Upper lobe of left lung (tissue), 6 donors: ENCODE measurements around the gene SETD2. TPM values are rescaled to one million over a fixed set of nuclear protein-coding genes. Genes with fewer than 3 reads are reported as not detected.

Source experiments
- ATAC-seq, 2 donors: fragments of 200-7000 bp; cut with Tn5 transposase; one replicate each; pipeline ENCODE4 v1.9.1; 2022; ENCODE audit warnings: mild to moderate bottlenecking in 2 of 2, moderate library complexity in 2 of 2; ENCODE audit not compliant: low FRiP score in 2 of 2
- DNase-seq, 2 donors: peaks; one replicate each; pipeline ENCODE4 v3.0.0-alpha.2; 2019 to 2020
- H3K27ac ChIP-seq, 4 donors: fragments of 200-600 bp; sonication (generic); one replicate each; pipeline ENCODE4 v1.5.1; 2016 to 2019
- H3K27me3 ChIP-seq, 4 donors: fragments of 200-600 bp; sonication (generic); one replicate each; pipeline ENCODE4 v1.5.1; 2017 to 2019
- H3K36me3 ChIP-seq, 4 donors: fragments of 200-600 bp; sonication (generic); one replicate each; pipeline ENCODE4 v1.5.1; 2016 to 2019
- H3K4me1 ChIP-seq, 4 donors: fragments of 200-600 bp; sonication (generic); one replicate each; pipeline ENCODE4 v1.5.1; 2018 to 2019
- H3K4me3 ChIP-seq, 4 donors: fragments of 200-600 bp; sonication (generic); one replicate each; pipeline ENCODE4 v1.5.1; 2017 to 2019; ENCODE audit warnings: mild to moderate bottlenecking in 2 of 4, moderate library complexity in 1 of 4
- H3K9me3 ChIP-seq, 4 donors: fragments of 200-600 bp; sonication (generic); one replicate each; pipeline ENCODE4 v1.5.1; 2018 to 2019
- EP300 ChIP-seq, 4 donors: sonication (generic); formaldehyde crosslinking; IDR thresholded peaks; one replicate each; pipeline ENCODE4 v1.5.1; 2017; ENCODE audit warnings: antibody characterized with exemption in 4 of 4, control low read depth in 2 of 4
- POLR2A ChIP-seq, 4 donors: fragments of 450-650 bp; IDR thresholded peaks; one replicate each; pipeline ENCODE4 v1.5.1; 2016 to 2017; ENCODE audit warnings: antibody characterized with exemption in 4 of 4, mild to moderate bottlenecking in 2 of 4
- POLR2AphosphoS5 ChIP-seq, 2 donors: sonication (generic); formaldehyde crosslinking; IDR thresholded peaks; one replicate each; pipeline ENCODE4 v1.5.1; 2017; ENCODE audit warnings: antibody characterized with exemption in 2 of 2
- WGBS, 2 donors: methylation state at CpG; one replicate each; pipeline ENCODE4 v1.1.5; 2017 to 2018; 5-methylcytosine and 5-hydroxymethylcytosine counted together
- total RNA-seq, 6 donors: library from RNA; depleted of rRNA in 4 of 6; stranded (reverse); fragments of >200 nt in 4 of 6; gene quantifications; one replicate each; pipeline versions ENCODE4 v1.1.0 to v1.2.1, GENCODE V29; 2016 to 2021
- TF ChIP-seq, protein P1 (sequence below), 6 experiments: fragments of 450-650 bp in 4 of 6; fragments of 200-600 bp in 2 of 6; sonication (generic) in 2 of 6; IDR thresholded peaks; one replicate each; pipeline ENCODE4 v1.5.1; 2016 to 2019; ENCODE audit warnings: antibody characterized with exemption in 6 of 6
- donor health status: DM: no; HTN: no; CAD: no; lungs with moderate emphysema.
- donor health status: DM: no; HTN: yes; CAD: no; lungs with severe emphysema.

SETD2 gene
- total RNA-seq, 6 donors from 2014 or later = 33.8 to 111 (median 53.5) TPM

DNA sequence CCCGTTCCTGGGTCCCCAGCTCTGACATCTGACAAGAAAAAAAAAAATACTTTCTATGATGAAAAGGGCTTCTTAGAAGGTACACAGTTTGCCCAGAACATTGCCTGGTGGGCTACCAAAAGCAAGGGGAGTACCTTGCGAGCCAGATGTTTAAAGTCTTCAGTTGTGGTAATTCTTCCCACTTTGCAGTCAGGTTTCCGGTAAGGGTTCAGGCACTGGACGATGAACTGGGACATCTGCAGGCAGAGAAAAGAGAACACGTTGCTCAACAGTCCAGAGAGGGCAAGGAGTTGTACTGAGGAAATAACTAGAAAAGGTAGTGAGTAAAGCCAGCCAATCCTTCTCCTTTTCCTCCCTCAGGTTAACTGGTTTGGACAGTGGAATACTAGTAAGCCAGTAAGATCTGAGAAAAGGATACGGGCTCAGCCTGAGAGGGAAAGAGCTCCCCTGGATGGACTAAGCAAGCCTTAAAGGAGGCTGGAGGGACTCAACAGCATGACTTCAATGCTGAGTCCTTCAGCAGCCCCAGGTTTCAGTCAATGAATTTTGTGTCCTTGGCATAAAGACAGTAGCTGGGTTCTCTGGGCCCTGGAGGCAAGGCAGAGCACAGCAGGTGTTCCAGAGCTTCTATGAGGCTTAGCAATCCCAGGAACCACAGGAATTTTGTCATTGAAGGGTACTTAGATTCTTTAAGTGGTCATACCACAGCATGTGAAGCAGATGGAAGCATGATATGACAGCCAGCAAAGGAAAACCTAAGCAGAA lies 146.2 kb downstream of the SETD2 start:
- TF ChIP-seq, protein P1, sequence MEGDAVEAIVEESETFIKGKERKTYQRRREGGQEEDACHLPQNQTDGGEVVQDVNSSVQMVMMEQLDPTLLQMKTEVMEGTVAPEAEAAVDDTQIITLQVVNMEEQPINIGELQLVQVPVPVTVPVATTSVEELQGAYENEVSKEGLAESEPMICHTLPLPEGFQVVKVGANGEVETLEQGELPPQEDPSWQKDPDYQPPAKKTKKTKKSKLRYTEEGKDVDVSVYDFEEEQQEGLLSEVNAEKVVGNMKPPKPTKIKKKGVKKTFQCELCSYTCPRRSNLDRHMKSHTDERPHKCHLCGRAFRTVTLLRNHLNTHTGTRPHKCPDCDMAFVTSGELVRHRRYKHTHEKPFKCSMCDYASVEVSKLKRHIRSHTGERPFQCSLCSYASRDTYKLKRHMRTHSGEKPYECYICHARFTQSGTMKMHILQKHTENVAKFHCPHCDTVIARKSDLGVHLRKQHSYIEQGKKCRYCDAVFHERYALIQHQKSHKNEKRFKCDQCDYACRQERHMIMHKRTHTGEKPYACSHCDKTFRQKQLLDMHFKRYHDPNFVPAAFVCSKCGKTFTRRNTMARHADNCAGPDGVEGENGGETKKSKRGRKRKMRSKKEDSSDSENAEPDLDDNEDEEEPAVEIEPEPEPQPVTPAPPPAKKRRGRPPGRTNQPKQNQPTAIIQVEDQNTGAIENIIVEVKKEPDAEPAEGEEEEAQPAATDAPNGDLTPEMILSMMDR (IDR thresholded peaks at IDR 0.05) = peak in 2 of 6 experiments; percentile 6 to 43
- no peak for TF ChIP-seq POLR2A (IDR thresholded peaks at IDR 0.05)
- WGBS, 2 donors = 64 to 66% methylated on average over 6 of the region's 6 CpGs
- H3K27me3 ChIP-seq = no peaks in the 10 kb centered on the region
- H3K36me3 ChIP-seq = peaks cover 0 to 58% (median 17%) of the 10 kb centered on the region in 4 donors
- ATAC-seq = peak; percentile 25 to 67
- peak in 1 of 2 donors; percentile 55 for DNase-seq
- H3K4me1 ChIP-seq = peaks cover 17 to 47% (median 34%) of the 10 kb centered on the region in 4 donors
- peak overlapping the region; percentile 50 to 71 (median 60) for H3K27ac ChIP-seq
- no peaks in the 10 kb centered on the region for H3K9me3 ChIP-seq
- no peak overlapping the region for H3K4me3 ChIP-seq

DNA sequence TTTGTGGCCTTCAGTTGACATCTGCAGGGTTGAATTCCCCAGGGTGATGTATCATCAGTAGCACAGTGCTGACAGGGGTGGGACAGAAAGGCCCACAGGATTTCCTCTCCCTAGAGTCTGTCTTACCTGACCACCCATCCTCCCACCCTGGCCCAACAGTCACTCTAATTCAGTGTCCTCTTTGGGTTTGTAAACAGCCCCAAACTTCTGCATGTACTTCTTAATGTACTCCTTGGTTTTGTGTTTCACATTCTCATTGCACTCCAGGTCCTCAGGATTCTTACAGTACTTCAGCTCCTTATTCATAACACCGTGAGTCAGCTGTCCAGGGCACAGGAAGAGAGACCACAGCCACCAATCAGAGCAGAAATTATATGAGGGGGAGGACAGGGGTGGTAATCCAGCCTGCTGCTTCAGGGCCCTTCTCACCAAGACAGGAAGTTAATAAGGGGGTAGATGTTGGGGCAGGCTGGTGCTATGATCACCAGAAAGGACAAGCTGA lies 146.9 kb downstream of the SETD2 start:
- TF ChIP-seq EP300 (IDR thresholded peaks at IDR 0.05) = no peak
- TF ChIP-seq, protein P1 (IDR thresholded peaks at IDR 0.05) = no peak
- TF ChIP-seq POLR2A (IDR thresholded peaks at IDR 0.05) = no peak
- no peak for TF ChIP-seq POLR2AphosphoS5 (IDR thresholded peaks at IDR 0.05)
- Histone ChIP-seq H3K9me3 (no peaks in the 10 kb centered on the region), H3K36me3 (peaks cover 0 to 63% (median 17%) of the 10 kb centered on the region in 4 donors), H3K27ac (peak overlapping the region; percentile 50 to 71 (median 60)), H3K4me3 (no peak overlapping the region), H3K4me1 (peaks cover 13 to 40% (median 29%) of the 10 kb centered on the region in 4 donors), H3K27me3 (no peaks in the 10 kb centered on the region)
- ATAC-seq = peak in 1 of 2 donors; percentile 75
- peak in 1 of 2 donors; percentile 48 for DNase-seq
- WGBS, 2 donors = 32 to 33% methylated on average over 1 of the region's 1 CpG

DNA sequence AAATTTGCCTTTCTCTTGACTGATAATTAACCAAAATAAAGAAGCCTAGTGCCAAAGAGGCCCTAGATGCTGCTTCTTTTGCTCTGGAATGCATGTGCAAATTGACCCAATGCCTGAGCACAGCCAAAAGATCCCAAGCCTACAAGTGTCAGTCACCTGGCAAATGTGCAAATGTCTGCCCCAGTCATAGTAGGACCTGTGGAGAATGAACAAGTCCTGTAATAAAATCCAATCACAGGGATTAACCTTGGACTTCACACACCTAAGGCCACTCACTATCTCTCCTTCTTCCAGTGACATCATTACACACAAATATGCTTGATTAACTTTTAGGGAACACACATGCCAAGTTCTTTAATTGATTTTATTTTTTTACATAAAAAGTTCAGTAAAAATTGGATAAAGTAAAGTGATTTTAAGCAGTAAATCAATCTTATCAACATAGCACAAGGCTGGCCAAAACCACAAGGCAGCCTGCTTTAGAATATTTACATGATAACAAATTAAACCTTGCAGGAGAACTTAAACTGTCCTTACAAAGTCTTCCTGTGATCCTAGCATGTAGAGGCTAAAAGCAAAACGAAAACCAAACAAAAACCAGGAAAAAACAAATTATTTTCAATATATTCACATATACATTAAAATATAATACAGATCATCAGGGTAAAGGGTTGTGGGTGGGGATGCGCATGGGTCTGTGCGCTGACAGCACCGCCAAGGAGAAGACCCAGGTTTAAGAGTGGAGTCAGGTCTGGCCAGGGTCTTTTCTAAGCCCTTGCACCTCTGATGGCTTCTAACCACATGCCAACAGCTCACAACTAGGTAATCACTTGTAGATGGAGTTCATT lies 147.6 kb downstream of the SETD2 start:
- H3K27ac ChIP-seq = peak overlapping the region in 2 of 4 donors; percentile 67 to 71
- WGBS, 2 donors = 83 to 86% methylated on average over 4 of the region's 4 CpGs
- no peak overlapping the region for H3K4me3 ChIP-seq
- no peak for ATAC-seq
- H3K9me3 ChIP-seq = no peaks in the 10 kb centered on the region
- H3K36me3 ChIP-seq = peaks cover 0 to 63% (median 17%) of the 10 kb centered on the region in 4 donors
- peaks cover 13 to 40% (median 29%) of the 10 kb centered on the region in 4 donors for H3K4me1 ChIP-seq
- no peaks in the 10 kb centered on the region for H3K27me3 ChIP-seq
- DNase-seq = no peak
- TF ChIP-seq, protein P1 (IDR thresholded peaks at IDR 0.05) = no peak
- TF ChIP-seq POLR2A (IDR thresholded peaks at IDR 0.05) = no peak
- TF ChIP-seq EP300 (IDR thresholded peaks at IDR 0.05) = no peak
- TF ChIP-seq POLR2AphosphoS5 (IDR thresholded peaks at IDR 0.05) = no peak

DNA sequence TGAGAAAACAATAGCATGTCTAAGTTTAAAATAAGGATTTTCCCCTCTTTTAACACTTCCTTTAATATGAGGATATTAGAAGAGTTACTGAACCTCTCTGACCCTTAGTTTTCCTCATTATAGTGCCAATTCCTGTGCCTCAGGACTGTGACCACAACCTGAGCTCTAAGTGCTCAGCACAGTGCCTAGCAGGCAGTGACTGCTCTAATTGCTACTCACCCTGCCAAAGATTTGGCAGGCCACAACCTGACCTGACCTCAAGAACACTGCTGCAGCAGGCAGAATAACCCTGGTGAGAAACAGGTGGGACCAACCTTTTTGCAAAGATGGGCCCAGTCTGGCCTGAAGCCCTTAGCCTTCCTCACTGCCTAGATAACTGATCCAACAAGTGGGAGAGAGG lies 148.8 kb downstream of the SETD2 start:
- Histone ChIP-seq H3K4me1 (peaks cover 14 to 44% (median 31%) of the 10 kb centered on the region in 4 donors), H3K27ac (no peak overlapping the region), H3K36me3 (peaks cover 0 to 63% (median 17%) of the 10 kb centered on the region in 4 donors), H3K4me3 (no peak overlapping the region), H3K9me3 (no peaks in the 10 kb centered on the region), H3K27me3 (no peaks in the 10 kb centered on the region)
- TF ChIP-seq POLR2AphosphoS5 (IDR thresholded peaks at IDR 0.05) (no peak), POLR2A (IDR thresholded peaks at IDR 0.05) (no peak), EP300 (IDR thresholded peaks at IDR 0.05) (no peak)
- TF ChIP-seq, protein P1 (IDR thresholded peaks at IDR 0.05) = no peak
- ATAC-seq (no peak), DNase-seq (no peak)
